Esophagus mucosa (tissue), 1 donor: ENCODE results near the gene INTS7. TPM values are rescaled to one million over a fixed set of nuclear protein-coding genes. Genes with fewer than 3 reads are reported as not detected.
"Not testable (repeated sequence)": the region's sequence is repeated elsewhere in the genome, so short reads cannot be mapped to it uniquely, and the experiment has no call there.

ENCODE experiments used
- ATAC-seq: fragments of 200-7000 bp; cut with Tn5 transposase; one replicate; pipeline ENCODE4 v1.9.1; 2020
- total RNA-seq: library from RNA; stranded (reverse); gene quantifications from one replicate; pipeline ENCODE4 v1.2.4, GENCODE V29; 2023
- donor health status: DM: yes; HTN: yes; CAD: no.

Gene INTS7
- total RNA-seq, 1 donor from 2014 or later = 16.8 TPM

- peak; percentile 2 for ATAC-seq
Measured at GRCh38 chr1:212034516-212035122, 738 bp downstream of the INTS7 start.

- peak; percentile 36 for ATAC-seq
Measured at GRCh38 chr1:212030936-212031528, 4.3 kb downstream of the INTS7 start.

DNA sequence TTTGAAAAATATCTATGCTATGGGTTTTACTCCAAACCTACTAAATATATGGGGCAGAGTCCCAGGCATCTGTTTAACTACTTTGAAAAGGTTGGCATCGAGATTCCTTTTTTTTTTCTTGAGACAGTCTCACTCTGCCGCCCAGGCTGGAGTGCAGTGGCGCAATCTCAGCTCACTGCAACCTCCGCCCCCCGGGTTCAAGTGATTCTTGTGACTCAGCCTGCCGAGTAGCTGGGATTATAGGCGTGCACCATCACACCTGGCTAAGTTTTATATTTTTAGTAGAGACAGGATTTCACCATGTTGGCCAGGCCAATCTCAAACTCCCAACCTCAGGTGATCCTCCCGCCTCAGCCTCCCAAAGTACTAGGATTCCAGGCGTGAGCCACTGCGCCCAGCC, 7.6 kb downstream of the INTS7 start:
- peak; percentile 16 for ATAC-seq

- no peak for ATAC-seq
Measured at GRCh38 chr1:212024469-212025149, 10.7 kb downstream of the INTS7 start.

DNA sequence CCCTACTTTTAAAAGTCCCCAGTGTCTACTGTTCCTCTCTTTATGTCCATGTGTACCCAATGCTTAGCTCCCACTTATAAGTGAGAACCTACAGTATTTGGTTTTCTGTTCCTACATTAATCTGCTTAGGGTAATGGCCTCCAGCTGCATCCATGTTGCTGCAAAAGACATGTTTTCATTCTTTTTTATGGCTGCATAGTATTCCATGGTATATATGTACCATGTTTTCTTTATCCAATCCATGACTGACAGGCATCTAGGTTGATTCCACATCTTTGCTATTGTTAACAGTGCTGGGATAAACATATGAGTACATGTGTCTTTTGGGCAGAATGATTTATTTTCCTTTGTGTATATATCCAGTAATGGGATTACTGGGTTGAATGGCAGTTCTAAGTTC, 12.4 kb downstream of the INTS7 start:
- not testable (repeated sequence) for ATAC-seq

DNA sequence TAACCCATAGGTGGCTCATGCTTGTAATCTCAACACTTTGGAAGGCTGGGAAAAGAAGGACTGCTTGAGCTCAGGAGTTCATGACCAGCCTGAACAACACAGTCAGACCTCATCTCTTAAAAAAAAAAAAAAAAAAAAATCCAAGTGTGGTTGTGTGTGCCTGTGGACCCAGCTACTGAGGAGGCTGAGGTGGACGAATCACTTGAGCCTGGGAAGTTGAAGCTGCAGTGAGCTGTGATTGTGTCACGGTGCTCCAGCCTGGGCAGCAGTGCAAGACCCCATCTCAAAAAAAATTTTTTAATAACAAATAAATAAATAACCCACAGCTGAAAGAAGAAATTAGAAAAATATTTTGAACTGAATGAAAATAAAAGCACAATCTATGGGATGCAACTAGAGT, 13.8 kb downstream of the INTS7 start:
- no peak for ATAC-seq

GRCh38 chr1:212020975-212021374, 14.4 kb downstream of the INTS7 start:
- no peak for ATAC-seq

- peak; percentile 81 for ATAC-seq
Measured at GRCh38 chr1:212013672-212014071, 21.7 kb downstream of the INTS7 start.

- peak; percentile 95 for ATAC-seq
Measured at GRCh38 chr1:212012034-212012740, 23.2 kb downstream of the INTS7 start.

- ATAC-seq = no peak
Measured at GRCh38 chr1:212010004-212010403, 25.4 kb downstream of the INTS7 start.

DNA sequence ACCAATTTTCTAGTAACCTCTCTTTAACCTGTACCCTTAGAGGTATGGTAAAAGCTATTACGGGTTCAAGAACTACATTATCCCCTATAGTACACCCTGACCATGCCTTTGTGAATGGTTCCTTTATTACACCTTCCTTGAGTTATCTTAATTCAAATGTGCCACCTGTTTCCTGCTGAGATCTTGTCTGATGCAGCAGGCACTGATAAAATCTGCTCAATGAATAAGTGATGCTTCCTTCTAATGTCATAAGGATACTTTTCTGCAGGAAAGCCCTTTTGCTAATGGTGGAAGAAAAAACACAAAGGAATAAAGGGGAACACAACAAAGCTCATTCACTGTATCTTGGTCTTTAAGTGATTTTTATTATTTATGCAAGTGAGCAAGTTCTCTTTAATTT, 25.8 kb downstream of the INTS7 start:
- no peak for ATAC-seq

GRCh38 chr1:212007886-212008285, 27.5 kb downstream of the INTS7 start:
- no peak for ATAC-seq

DNA sequence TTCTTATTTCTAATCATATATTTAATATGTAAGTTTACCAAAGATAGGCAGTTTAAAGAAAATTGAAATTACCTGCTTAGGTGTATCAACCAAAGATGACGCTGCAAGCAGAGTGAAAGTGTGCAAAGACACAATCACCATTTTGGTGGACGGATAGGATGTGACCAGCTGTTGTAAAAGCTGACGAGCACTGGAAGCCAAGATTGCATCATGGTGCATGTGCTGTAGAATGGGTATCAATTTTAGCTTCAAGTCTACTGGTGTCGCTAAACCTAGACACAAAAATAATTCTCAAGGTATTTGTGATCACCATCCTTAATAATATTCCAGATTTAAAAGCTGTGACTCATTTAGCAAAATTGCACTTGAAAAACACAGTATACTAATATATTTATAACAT, 28.2 kb downstream of the INTS7 start:
- ATAC-seq = no peak

- ATAC-seq = no peak
Measured at GRCh38 chr1:212004895-212005608, 30.3 kb downstream of the INTS7 start.

- ATAC-seq = no peak
Measured at GRCh38 chr1:212002536-212002935, 32.8 kb downstream of the INTS7 start.

DNA sequence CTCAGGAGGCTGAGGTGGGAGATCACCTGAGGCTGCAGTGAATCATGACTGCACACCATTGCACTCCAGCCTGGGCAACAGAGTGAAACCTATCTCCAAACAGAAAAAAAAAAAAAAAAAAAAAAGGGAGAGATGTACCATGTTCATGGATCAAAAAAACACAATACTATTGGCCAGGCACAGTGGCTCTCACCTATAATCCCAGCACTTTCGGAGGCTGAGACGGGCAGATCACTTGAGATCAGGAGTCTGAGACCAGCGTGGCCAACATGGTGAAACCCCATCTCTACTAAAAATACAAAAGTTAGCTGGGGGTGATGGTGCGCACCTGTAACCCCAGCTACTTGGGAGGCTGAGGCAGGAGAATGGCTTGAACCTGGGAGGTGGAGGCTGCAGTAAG, 37.9 kb downstream of the INTS7 start:
- ATAC-seq = not testable (repeated sequence)

GRCh38 chr1:211991695-211992094, 43.7 kb downstream of the INTS7 start:
- no peak for ATAC-seq

DNA sequence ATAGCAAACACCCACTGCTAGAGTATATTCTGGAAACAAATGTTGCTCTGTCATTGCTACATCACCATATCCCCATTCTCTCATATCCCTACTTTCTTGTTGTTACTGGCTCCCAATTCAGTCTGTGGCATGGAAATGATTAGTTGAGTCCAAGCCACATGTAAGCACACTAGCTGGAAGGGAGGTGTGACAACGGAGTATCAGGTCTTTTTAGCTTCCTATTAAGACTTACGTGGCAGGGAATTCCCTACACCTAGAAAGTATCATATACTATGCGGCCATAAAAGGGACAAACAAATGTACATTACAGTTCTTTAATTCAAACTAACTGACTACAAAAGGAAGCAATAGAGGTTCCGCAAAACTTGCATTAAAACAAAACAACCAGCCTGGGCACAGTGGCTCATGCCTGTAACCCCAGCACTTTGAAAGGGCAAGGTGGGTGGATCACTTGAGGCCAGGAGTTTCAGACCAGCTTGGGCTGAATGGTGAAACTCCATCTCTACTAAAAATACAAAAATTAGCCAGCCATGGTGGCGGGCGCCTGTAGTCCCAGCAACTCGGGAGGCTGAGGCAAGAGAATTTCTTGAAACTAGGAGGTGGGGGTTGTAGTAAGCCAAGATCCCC, 48.6 kb downstream of the INTS7 start:
- ATAC-seq = no peak

- no peak for ATAC-seq
Measured at GRCh38 chr1:211985556-211986264, 49.6 kb downstream of the INTS7 start.

- ATAC-seq = no peak
Measured at GRCh38 chr1:211978596-211978995, 56.8 kb downstream of the INTS7 start.

GRCh38 chr1:211975152-211975941, 60.0 kb downstream of the INTS7 start:
- no peak for ATAC-seq
